Fibroblast of lung (primary cell): ENCODE data around the gene ZBED6. TPM values are rescaled to one million over a fixed set of nuclear protein-coding genes. Genes with fewer than 3 reads are reported as not detected.

Experiments
- DNase-seq, 2 donors: peaks; one replicate each; pipeline versions ENCODE4 v3.0.0 to v3.0.0-alpha.2; 2010; ENCODE audit warnings: low read depth in 2 of 2
- H2AFZ ChIP-seq: 2 replicates; pipeline ENCODE4 v1.5.1; 2012; ENCODE audit warnings: low read length, control low read depth, inconsistent platforms
- H3K27ac ChIP-seq: 2 replicates; pipeline ENCODE4 v1.5.1; 2011; ENCODE audit warnings: low read length, control low read depth; ENCODE audit not compliant: insufficient read depth
- H3K27me3 ChIP-seq: 2 replicates; pipeline ENCODE4 v1.5.1; 2011; ENCODE audit warnings: mild to moderate bottlenecking, low read length; ENCODE audit not compliant: control insufficient read depth, insufficient read depth
- H3K36me3 ChIP-seq: 2 replicates; pipeline ENCODE4 v1.5.1; 2011; ENCODE audit warnings: low read length; ENCODE audit not compliant: control insufficient read depth, insufficient read depth
- H3K4me1 ChIP-seq: 2 replicates; pipeline ENCODE4 v1.5.1; 2011; ENCODE audit warnings: low read length; ENCODE audit not compliant: control insufficient read depth, insufficient read depth; ENCODE audit errors: extremely low read depth
- H3K4me2 ChIP-seq: 2 replicates; pipeline ENCODE4 v1.5.1; 2011; ENCODE audit warnings: low read length, control low read depth; ENCODE audit not compliant: insufficient read depth; ENCODE audit errors: extremely low read depth
- H3K4me3 ChIP-seq, 4 experiments: fragments of 200-600 bp in 1 of 4; sonication (generic) in 1 of 4; replicated peaks in 1 of 4; 2 replicates each; pipeline ENCODE4 v1.5.1; 2011 to 2016; ENCODE audit warnings: low read length in 4 of 4, low read depth in 3 of 4, mild to moderate bottlenecking in 3 of 4, control low read depth in 2 of 4, inconsistent platforms in 1 of 4, mixed read lengths in 1 of 4; ENCODE audit not compliant: insufficient read depth in 1 of 4; ENCODE audit errors: control extremely low read depth in 1 of 4
- H3K79me2 ChIP-seq: 2 replicates; pipeline ENCODE4 v1.5.1; 2012; ENCODE audit warnings: mild to moderate bottlenecking, low read length, inconsistent platforms; ENCODE audit not compliant: control insufficient read depth, insufficient read depth
- H3K9ac ChIP-seq: 2 replicates; pipeline ENCODE4 v1.5.1; 2011; ENCODE audit warnings: mild to moderate bottlenecking, low read length, control low read depth; ENCODE audit not compliant: insufficient read depth
- H3K9me3 ChIP-seq: 2 replicates; pipeline ENCODE4 v1.5.1; 2012; ENCODE audit warnings: low read depth, low read length; ENCODE audit not compliant: control insufficient read depth, insufficient read depth
- H4K20me1 ChIP-seq: 2 replicates; pipeline ENCODE4 v1.5.1; 2011; ENCODE audit warnings: low read length; ENCODE audit not compliant: control insufficient read depth, insufficient read depth; ENCODE audit errors: extremely low read depth
- EZH2 ChIP-seq: IDR thresholded peaks from 2 replicates; pipeline ENCODE4 v1.5.1; 2012; ENCODE audit warnings: low read length, control low read depth, mild to moderate bottlenecking; ENCODE audit errors: missing control alignments
- polyA plus RNA-seq, 2 donors: library from polyadenylated mRNA; depleted of rRNA in 1 of 2; stranded (reverse) in 1 of 2; unstranded in 1 of 2; fragments of >200 nt; gene quantifications; 2 replicates each; pipeline ENCODE4 v1.2.1, GENCODE V29; 2011 to 2012; ENCODE audit warnings: missing spikeins in 1 of 2
- total RNA-seq: library from RNA; depleted of rRNA; stranded (reverse); fragments of >200 nt; gene quantifications from 2 replicates; pipeline ENCODE4 v1.2.1, GENCODE V29; 2014
- TF ChIP-seq, protein P1 (sequence below), 2 donors: IDR thresholded peaks in 1 of 2; conservative IDR thresholded peaks in 1 of 2; 1 replicate in 1 of 2; 2 replicates in 1 of 2; pipeline ENCODE4 v1.5.1; 2011 to 2012; ENCODE audit warnings: low read length in 2 of 2, control low read depth in 1 of 2, inconsistent platforms in 1 of 2, low read depth in 1 of 2, mild to moderate bottlenecking in 1 of 2

ZBED6 gene
- total and polyA plus RNA-seq, 2 donors (not counting 1 experiment from before 2014, with no cell fraction given) = 12.7 to 19.5 TPM

GRCh38 chr1:203794764-203795440 lies 521 bp upstream of the ZBED6 start:
- peak overlapping the region; percentile 16 to 90 (median 50) for H3K4me3 ChIP-seq
- TF ChIP-seq EZH2 = no peak
- TF ChIP-seq, protein P1, sequence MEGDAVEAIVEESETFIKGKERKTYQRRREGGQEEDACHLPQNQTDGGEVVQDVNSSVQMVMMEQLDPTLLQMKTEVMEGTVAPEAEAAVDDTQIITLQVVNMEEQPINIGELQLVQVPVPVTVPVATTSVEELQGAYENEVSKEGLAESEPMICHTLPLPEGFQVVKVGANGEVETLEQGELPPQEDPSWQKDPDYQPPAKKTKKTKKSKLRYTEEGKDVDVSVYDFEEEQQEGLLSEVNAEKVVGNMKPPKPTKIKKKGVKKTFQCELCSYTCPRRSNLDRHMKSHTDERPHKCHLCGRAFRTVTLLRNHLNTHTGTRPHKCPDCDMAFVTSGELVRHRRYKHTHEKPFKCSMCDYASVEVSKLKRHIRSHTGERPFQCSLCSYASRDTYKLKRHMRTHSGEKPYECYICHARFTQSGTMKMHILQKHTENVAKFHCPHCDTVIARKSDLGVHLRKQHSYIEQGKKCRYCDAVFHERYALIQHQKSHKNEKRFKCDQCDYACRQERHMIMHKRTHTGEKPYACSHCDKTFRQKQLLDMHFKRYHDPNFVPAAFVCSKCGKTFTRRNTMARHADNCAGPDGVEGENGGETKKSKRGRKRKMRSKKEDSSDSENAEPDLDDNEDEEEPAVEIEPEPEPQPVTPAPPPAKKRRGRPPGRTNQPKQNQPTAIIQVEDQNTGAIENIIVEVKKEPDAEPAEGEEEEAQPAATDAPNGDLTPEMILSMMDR (conservative IDR thresholded peaks at IDR 0.05 in 1 of 2, IDR thresholded peaks at IDR 0.05 in 1 of 2; ENCODE audit: low read depth in 1 of 2, low read length in 2 of 2) = no peak
- no peaks in the 10 kb centered on the region for H4K20me1 ChIP-seq
- H3K4me2 ChIP-seq = peak overlapping the region; percentile 73
- H3K9ac ChIP-seq = peak overlapping the region; percentile 32
- H3K4me1 ChIP-seq = peaks cover 8% of the 10 kb centered on the region
- no peaks in the 10 kb centered on the region for H3K9me3 ChIP-seq
- peak overlapping the region; percentile 4 for H2AFZ ChIP-seq
- no peak for DNase-seq
- H3K27me3 ChIP-seq = no peaks in the 10 kb centered on the region
- H3K27ac ChIP-seq = peak overlapping the region; percentile 95
- peaks cover 40% of the 10 kb centered on the region for H3K79me2 ChIP-seq
- H3K36me3 ChIP-seq = peaks cover 5% of the 10 kb centered on the region

- TF ChIP-seq, protein P1 (conservative IDR thresholded peaks at IDR 0.05 in 1 of 2, IDR thresholded peaks at IDR 0.05 in 1 of 2; ENCODE audit: low read depth in 1 of 2, low read length in 2 of 2) = no peak
- TF ChIP-seq EZH2 = no peak
- H3K9ac ChIP-seq = peak overlapping the region; percentile 88
- peaks cover 52% of the 10 kb centered on the region for H3K79me2 ChIP-seq
- H3K4me3 ChIP-seq = peak overlapping the region; percentile 75 to 90 (median 84)
- H4K20me1 ChIP-seq = no peaks in the 10 kb centered on the region
- H2AFZ ChIP-seq = no peak overlapping the region
- peak overlapping the region; percentile 96 for H3K4me2 ChIP-seq
- DNase-seq = peak; percentile 36 to 46
- H3K4me1 ChIP-seq = peaks cover 8% of the 10 kb centered on the region
- H3K27ac ChIP-seq = peak overlapping the region; percentile 95
- no peaks in the 10 kb centered on the region for H3K9me3 ChIP-seq
- H3K27me3 ChIP-seq = no peaks in the 10 kb centered on the region
- peaks cover 5% of the 10 kb centered on the region for H3K36me3 ChIP-seq
Observed at GRCh38 chr1:203796236-203796605, 798 bp downstream of the ZBED6 start.

DNA sequence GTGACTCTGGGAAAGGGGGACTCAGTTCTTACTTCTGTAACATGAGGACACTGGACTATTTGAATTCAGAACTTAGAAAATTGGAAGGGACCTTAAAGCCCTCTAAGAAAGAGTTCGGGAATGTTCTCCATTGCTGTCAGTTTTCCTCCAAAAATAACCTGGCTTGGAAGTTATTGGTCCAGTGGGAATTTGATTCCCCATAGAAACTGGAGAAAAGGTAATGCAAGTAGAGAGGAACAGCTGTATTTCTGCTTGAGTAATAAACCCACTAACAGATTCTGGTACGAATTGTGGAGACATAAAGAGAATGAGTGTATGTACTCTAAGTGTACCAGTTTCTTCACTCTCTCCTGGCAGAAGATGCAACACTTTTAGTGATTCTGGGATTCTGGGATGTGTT lies 1.8 kb downstream of the ZBED6 start:
- Histone ChIP-seq H3K36me3 (peaks cover 5% of the 10 kb centered on the region), H3K4me1 (peaks cover 8% of the 10 kb centered on the region), H4K20me1 (no peaks in the 10 kb centered on the region), H3K4me2 (peak overlapping the region; percentile 96), H3K27me3 (no peaks in the 10 kb centered on the region), H3K79me2 (peaks cover 62% of the 10 kb centered on the region), H3K27ac (no peak overlapping the region), H3K9me3 (no peaks in the 10 kb centered on the region), H3K9ac (no peak overlapping the region), H2AFZ (no peak overlapping the region), H3K4me3 (peak overlapping the region; percentile 75 to 90 (median 84))
- TF ChIP-seq, protein P1 (conservative IDR thresholded peaks at IDR 0.05 in 1 of 2, IDR thresholded peaks at IDR 0.05 in 1 of 2; ENCODE audit: low read depth in 1 of 2, low read length in 2 of 2) = no peak
- no peak for TF ChIP-seq EZH2
- DNase-seq = no peak
